ENCODE data around the gene TPI1.
"Not testable (repeated sequence)": the region's sequence is repeated elsewhere in the genome, so short reads cannot be mapped to it uniquely, and the experiment has no call there.

The TPI1 gene

GRCh38 chr12:6892683-6893082 is 25.4 kb downstream of the TPI1 start:
- DNase-seq (ENCODE audit: low read depth, low spot score) = not testable (repeated sequence)

- no peak for DNase-seq (ENCODE audit: low read depth, low spot score)
These were observed 27.0 kb downstream of the TPI1 start for GRCh38 chr12:6894321-6894720.

DNA sequence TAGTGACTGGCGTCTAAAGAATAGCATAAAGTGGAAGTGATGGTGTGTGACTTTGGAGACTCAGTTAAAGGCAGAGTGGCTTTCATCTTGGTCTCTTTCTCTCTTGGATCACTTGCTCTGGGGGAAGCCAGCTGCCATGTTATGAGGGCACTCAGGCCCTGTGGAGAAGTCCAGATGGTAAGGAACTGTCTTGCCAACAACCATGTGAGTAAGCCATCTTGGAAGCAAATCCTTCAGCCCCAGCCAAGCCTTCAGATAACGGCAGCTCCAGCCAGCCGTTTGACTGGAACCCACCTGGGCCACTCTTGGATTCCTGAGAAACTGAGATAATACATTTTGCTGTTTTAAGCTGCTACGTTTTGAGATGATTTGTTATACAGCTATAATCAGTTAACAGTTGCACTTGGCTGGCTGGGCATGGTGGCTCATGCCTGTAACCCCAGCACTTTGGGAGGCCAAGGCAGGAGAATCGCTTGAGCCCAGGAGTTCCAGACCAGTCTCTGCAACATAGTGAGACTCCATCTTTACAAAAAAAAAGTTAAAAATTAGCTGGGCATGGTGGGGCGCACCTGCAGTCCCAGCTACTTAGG is 29.6 kb downstream of the TPI1 start:
- no peak for DNase-seq (ENCODE audit: low read depth, low spot score)

GRCh38 chr12:6899427-6899826 is 32.1 kb downstream of the TPI1 start:
- no peak for DNase-seq (ENCODE audit: low read depth, low spot score)

DNA sequence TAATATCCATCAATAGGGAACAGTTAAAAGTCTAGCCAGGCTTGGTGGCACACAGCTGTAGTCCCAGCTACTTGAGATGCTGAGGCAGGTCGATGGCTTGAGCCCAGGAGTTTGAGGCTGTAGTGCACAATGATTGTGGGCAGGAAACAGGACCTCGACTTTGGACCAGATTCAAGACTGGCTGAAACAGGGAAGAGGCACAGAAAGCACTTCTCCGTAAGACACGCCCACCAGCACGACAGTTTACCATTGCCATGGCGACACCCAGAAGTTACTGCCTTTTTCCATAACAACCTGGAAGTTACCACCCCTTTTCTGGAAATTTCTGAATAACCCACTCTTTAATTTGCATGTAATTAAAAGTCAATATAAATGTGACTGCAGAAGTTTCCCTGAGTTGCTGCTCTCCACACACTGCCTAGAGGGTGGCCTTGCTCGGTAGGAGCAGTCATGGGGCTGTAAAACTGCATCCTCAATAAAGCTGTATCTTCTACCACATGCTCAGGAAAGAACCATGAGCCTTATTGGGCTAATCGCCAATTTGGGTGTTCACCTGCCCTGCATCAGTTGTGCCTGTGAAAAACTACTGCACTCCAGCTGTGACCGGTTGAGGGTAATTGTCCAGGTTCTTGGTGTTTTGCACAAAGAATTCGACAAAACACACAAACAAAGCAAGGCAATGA is 32.6 kb downstream of the TPI1 start:
- no peak for DNase-seq (ENCODE audit: low read depth, low spot score)

DNA sequence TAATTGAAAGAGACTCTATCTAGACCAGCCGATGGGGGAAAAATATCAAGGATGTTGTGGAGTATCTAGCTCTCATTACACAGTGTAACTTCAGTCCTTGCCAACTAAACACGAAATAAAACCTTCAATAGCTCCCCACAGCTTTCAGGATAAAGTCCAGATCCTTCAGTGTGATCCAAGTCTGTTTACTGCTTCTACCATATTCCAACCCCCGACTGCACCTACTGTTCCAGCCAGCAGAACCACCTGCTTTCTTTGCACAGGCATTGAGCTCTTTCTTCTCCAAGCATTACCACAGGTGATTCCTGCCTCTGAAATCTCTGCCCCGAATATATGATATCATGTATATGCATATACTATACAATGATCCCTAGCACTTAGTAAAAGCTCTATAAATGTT is 35.1 kb downstream of the TPI1 start:
- no peak for DNase-seq (ENCODE audit: low read depth, low spot score)

- DNase-seq (ENCODE audit: low read depth, low spot score) = no peak
These were observed 36.4 kb downstream of the TPI1 start for GRCh38 chr12:6903722-6904121.

- DNase-seq (ENCODE audit: low read depth, low spot score) = peak; percentile 97
These were observed 37.2 kb downstream of the TPI1 start, which contains the start of gene LRRC23 for GRCh38 chr12:6904280-6905276. TSS of gene LRRC23 (plus strand) at chr12:6904822. CDS start at chr12:6905634, 812 bp downstream.

GRCh38 chr12:6905414-6906040 is 38.2 kb downstream of the TPI1 start:
- DNase-seq (ENCODE audit: low read depth, low spot score) = no peak

DNA sequence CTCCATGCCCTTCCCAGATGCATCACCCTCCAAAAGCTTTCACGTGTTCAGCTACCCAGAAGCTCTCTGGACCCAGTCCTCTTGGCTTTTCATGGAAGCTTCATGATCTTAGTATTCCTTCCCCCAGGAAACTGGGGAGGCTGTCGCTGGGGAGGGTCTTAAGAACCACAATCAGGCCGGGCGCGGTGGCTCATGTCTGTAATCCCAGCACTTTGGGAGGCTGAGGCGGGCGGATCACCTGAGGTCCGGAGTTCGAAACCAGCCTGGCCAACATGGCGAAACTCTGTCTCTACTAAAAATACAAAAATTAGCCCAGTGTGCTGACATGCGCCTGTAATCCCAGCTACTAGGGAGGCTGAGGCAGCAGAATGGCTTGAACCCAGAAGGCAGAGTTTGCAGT is 40.8 kb downstream of the TPI1 start:
- DNase-seq (ENCODE audit: low read depth, low spot score) = not testable (repeated sequence)

GRCh38 chr12:6909421-6910145 is 42.3 kb downstream of the TPI1 start:
- DNase-seq (ENCODE audit: low read depth, low spot score) = no peak

DNA sequence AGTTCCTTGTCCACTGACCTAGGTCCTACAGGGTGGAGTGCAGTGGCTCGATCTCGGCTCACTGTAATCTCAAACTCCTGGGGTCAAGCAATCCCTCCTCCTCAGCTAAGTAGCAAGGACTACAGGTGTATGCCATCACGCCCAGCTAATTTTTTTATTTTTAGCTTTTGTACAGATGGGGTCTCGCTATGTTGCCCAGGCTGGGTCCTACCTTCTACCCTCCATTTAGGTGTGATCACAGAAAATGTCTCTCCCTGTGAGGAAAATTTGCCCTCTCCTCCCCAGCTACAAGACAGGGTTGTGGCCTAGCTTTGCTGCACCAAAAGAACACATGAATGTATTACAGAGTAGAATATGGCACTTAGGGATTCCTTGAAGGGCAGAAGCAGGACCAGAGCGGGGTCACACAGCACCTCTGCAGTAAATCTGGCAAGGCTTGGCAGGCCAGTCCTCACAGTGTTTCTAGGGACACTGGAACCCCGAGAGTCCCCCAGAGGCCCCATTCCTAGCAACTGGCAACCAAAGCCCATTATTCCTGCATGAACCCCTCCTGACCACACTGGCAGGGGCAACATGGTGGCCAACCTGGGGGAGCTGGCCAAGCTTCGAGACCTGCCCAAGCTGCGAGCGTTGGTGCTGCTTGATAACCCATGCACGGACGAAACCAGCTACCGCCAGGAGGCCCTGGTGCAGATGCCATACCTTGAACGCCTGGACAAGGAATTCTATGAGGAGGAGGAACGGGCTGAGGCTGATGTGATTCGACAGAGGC is 45.0 kb downstream of the TPI1 start:
- no peak for DNase-seq (ENCODE audit: low read depth, low spot score)

GRCh38 chr12:6914246-6914946 is 47.1 kb downstream of the TPI1 start, which contains the start of gene ENO2:
TSS of gene ENO2 (plus strand) at chr12:6914580. CDS start at chr12:6915833, 1,253 bp downstream.
- no peak for DNase-seq (ENCODE audit: low read depth, low spot score)

DNA sequence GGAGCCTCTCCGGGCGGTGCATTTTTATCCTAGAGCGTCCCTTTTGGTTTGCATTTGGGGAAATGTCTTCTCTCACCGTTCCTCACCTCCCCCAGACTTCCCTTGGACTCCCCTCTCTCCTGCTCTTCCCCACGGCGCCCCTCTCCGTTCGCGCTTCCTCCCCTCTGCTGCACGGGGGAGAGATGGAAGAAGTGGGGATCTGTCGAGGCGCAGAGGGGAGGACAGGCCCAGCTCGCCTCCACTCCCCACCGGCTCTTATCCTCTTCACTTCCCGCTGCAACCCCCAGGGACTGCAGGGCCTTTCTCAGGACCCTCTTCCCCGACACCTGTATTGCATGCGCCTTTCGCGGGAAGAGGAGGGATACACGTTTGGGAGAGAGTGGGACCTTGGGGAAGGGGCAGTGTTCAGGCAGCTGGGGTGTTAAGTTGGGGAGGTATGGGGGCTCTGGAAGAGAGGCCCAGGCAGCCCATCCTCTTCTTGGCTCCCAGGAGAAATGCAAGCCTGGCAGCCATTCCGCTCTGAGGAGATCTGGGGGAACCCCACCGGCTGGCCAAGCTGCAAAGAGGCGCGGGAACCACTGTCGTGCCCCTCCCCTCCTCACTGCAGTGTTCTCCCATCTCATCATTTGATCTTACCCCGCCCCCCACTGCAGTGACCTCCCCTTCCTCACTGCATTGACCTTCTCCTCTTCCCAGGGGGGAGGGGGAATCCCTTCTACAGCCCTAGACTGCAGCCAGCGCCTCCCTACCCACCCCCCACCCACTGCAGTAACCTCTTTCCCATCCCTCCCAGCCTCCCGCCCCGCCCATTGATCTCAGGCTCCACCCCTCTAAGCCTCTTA is 47.8 kb downstream of the TPI1 start:
- DNase-seq (ENCODE audit: low read depth, low spot score) = no peak

DNA sequence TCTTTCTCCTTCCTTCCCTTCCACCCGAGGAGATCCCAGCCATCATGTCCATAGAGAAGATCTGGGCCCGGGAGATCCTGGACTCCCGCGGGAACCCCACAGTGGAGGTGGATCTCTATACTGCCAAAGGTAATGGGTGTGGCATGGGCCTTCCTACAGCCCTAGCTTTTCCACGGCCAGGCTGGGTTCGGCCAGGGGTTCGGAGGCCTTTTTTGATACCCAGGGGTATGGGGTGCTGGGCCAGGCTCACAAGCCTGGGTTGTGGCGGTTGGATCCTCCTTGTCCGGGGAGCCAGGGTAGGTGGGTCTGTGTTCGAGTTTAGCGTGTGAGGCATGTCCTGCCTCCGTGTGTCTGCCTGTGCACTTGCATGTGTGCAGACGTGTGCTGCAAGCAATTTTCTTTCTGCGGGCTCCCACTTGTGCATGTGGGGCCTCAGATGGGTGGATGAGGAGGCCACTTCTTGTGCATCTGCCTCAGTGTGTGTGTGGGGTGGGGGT is 48.5 kb downstream of the TPI1 start:
- DNase-seq (ENCODE audit: low read depth, low spot score) = no peak

GRCh38 chr12:6916426-6917200 is 49.3 kb downstream of the TPI1 start:
- DNase-seq (ENCODE audit: low read depth, low spot score) = no peak

DNA sequence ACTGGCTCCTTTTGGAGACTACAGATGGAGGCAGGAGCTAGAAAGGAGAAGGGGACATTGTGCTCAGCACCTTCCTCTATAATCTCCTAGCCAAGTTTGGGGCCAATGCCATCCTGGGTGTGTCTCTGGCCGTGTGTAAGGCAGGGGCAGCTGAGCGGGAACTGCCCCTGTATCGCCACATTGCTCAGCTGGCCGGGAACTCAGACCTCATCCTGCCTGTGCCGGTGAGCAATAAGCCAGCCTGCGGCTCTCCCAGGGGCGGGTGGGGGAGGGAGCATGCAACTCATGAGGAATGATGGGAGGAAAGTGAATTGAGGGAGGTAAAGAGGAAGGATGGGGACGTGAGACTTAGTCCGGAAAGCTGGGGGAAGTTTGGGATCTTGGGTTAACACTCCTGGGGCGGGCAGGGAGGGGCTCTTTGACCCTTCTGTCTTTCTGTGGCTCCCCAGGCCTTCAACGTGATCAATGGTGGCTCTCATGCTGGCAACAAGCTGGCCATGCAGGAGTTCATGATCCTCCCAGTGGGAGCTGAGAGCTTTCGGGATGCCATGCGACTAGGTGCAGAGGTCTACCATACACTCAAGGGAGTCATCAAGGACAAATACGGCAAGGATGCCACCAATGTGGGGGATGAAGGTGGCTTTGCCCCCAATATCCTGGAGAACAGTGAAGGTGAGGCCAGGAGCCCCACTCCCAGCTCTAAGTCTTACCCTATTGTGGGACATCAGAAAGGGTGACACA is 50.3 kb downstream of the TPI1 start:
- DNase-seq (ENCODE audit: low read depth, low spot score) = no peak
